Esophagus muscularis mucosa (tissue), 3 donors: ENCODE data around the gene TRPM3.

Experiments
- POLR2A ChIP-seq: fragments of 450-650 bp; IDR thresholded peaks from one replicate; pipeline ENCODE4 v1.6.1; 2017; ENCODE audit warnings: antibody characterized with exemption, moderate library complexity, mild to moderate bottlenecking, low read depth
- POLR2AphosphoS5 ChIP-seq, 2 donors: sonication (generic); formaldehyde crosslinking; IDR thresholded peaks; one replicate each; pipeline ENCODE4 v1.6.1; 2017; ENCODE audit warnings: antibody characterized with exemption in 2 of 2
- TF ChIP-seq, protein P1 (sequence below), 3 experiments: fragments of 200-600 bp in 2 of 3; fragments of 450-650 bp in 1 of 3; sonication (generic) in 2 of 3; IDR thresholded peaks; one replicate each; pipeline ENCODE4 v1.5.1; 2017 to 2019; ENCODE audit warnings: antibody characterized with exemption in 3 of 3, mild to moderate bottlenecking in 2 of 3, moderate library complexity in 1 of 3

DNA sequence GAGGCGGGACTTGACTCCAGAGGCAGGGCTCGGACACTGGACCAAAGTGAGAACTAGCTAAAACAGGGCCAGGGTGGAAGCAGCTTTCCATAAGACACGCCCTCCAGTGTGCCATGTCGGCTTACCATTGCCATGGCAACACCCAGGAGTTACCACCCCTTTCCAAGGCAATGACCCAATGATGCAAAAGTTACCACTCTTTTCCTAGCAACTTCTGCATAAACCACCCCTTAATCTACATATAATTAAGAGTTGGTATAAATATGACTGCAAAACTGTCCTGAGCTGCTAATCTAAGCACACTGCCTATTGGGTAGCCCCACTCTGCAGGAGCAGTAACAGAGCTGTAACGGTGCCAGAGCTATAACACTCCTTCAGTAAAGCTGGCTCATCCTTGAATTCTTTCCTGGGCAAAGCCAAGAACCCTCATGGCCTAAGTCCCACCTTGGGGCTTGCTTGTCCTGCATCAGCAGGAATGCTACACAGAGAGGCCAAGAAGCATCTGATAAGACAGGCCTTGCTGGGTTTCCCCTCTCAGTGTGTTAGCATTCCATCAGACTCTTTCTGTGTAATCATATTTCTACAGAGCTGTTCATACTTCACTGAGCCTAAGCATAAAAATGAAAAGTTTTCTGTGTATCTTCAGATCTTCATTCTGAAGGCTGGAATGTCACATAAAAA, 444.2 kb downstream of the TRPM3 start:
- TF ChIP-seq, protein P1, sequence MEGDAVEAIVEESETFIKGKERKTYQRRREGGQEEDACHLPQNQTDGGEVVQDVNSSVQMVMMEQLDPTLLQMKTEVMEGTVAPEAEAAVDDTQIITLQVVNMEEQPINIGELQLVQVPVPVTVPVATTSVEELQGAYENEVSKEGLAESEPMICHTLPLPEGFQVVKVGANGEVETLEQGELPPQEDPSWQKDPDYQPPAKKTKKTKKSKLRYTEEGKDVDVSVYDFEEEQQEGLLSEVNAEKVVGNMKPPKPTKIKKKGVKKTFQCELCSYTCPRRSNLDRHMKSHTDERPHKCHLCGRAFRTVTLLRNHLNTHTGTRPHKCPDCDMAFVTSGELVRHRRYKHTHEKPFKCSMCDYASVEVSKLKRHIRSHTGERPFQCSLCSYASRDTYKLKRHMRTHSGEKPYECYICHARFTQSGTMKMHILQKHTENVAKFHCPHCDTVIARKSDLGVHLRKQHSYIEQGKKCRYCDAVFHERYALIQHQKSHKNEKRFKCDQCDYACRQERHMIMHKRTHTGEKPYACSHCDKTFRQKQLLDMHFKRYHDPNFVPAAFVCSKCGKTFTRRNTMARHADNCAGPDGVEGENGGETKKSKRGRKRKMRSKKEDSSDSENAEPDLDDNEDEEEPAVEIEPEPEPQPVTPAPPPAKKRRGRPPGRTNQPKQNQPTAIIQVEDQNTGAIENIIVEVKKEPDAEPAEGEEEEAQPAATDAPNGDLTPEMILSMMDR (IDR thresholded peaks at IDR 0.05) = no peak
- TF ChIP-seq POLR2AphosphoS5 (IDR thresholded peaks at IDR 0.05) (no peak), POLR2A (no peak)
